ENCODE results near the gene TRERF1. TPM values are rescaled to one million over a fixed set of nuclear protein-coding genes. Genes with fewer than 3 reads are reported as not detected.

TRERF1 gene
- total and polyA plus RNA-seq, 2 experiments from 2014 or later, result 3.2 to 5.1 TPM

- H3K27me3 ChIP-seq, result no peaks in the 10 kb centered on the region
- DNase-seq (ENCODE audit: low spot score), result no peak
- no peak overlapping the region for H3K4me3 ChIP-seq
- no peak overlapping the region for H3K27ac ChIP-seq
- H3K9me2 ChIP-seq (replicated peaks; ENCODE audit: insufficient read depth), result no peaks in the 10 kb centered on the region
- H3K9me3 ChIP-seq (ENCODE audit: low read depth), result no peaks in the 10 kb centered on the region
- H3K36me3 ChIP-seq (replicated peaks; ENCODE audit: insufficient read depth, low read depth), result no peaks in the 10 kb centered on the region
- peaks cover 1% of the 10 kb centered on the region for H3K4me1 ChIP-seq (ENCODE audit: insufficient read depth)
- WGBS (ENCODE audit: low lambda C conversion rate, missing lambda C conversion rate), result 78% methylated on average over 2 of the region's 2 CpGs
- no peaks in the 10 kb centered on the region for H3K79me2 ChIP-seq
- TF ChIP-seq EZH2phosphoT487 (IDR thresholded peaks at IDR 0.05; ENCODE audit: low read depth, severe bottlenecking, unreplicated experiment) (no peak), EZH2 (IDR thresholded peaks at IDR 0.05; ENCODE audit: borderline replicate concordance) (no peak)
- H3K4me2 ChIP-seq, result no peak overlapping the region
- no peaks in the 10 kb centered on the region for H4K20me1 ChIP-seq (ENCODE audit: insufficient read depth, poor library complexity, severe bottlenecking)
- no peak overlapping the region for H2AFZ ChIP-seq
Measured at GRCh38 chr6:42488129-42488528, 36.4 kb upstream of the TRERF1 start.

- DNase-seq (ENCODE audit: low spot score), result no peak
- Histone ChIP-seq H3K4me2 (no peak overlapping the region), H3K9me3 (ENCODE audit: low read depth) (no peaks in the 10 kb centered on the region), H3K36me3 (replicated peaks; ENCODE audit: insufficient read depth, low read depth) (no peaks in the 10 kb centered on the region), H3K4me1 (ENCODE audit: insufficient read depth) (peaks cover 6% of the 10 kb centered on the region), H4K20me1 (ENCODE audit: insufficient read depth, poor library complexity, severe bottlenecking) (no peaks in the 10 kb centered on the region), H3K27me3 (no peaks in the 10 kb centered on the region), H2AFZ (no peak overlapping the region), H3K4me3 (no peak overlapping the region), H3K79me2 (no peaks in the 10 kb centered on the region), H3K27ac (no peak overlapping the region), H3K9me2 (replicated peaks; ENCODE audit: insufficient read depth) (no peaks in the 10 kb centered on the region)
- TF ChIP-seq EZH2 (IDR thresholded peaks at IDR 0.05; ENCODE audit: borderline replicate concordance) (no peak), CTCF (IDR thresholded peaks at IDR 0.05; ENCODE audit: poor library complexity) (no peak), EZH2phosphoT487 (IDR thresholded peaks at IDR 0.05; ENCODE audit: low read depth, severe bottlenecking, unreplicated experiment) (no peak)
- 97% methylated on average over 1 of the region's 1 CpG for WGBS (ENCODE audit: low lambda C conversion rate, missing lambda C conversion rate)
Measured at GRCh38 chr6:42484261-42484660, 32.5 kb upstream of the TRERF1 start.

- Histone ChIP-seq H2AFZ (no peak overlapping the region), H3K4me2 (peak overlapping the region; percentile 27), H3K4me3 (no peak overlapping the region), H3K36me3 (replicated peaks; ENCODE audit: insufficient read depth, low read depth) (no peaks in the 10 kb centered on the region), H4K20me1 (ENCODE audit: insufficient read depth, poor library complexity, severe bottlenecking) (no peaks in the 10 kb centered on the region), H3K27ac (peak overlapping the region; percentile 13), H3K79me2 (no peaks in the 10 kb centered on the region), H3K4me1 (ENCODE audit: insufficient read depth) (peaks cover 6% of the 10 kb centered on the region), H3K9me2 (replicated peaks; ENCODE audit: insufficient read depth) (no peaks in the 10 kb centered on the region), H3K27me3 (no peaks in the 10 kb centered on the region), H3K9me3 (ENCODE audit: low read depth) (no peaks in the 10 kb centered on the region)
- TF ChIP-seq EZH2phosphoT487 (IDR thresholded peaks at IDR 0.05; ENCODE audit: low read depth, severe bottlenecking, unreplicated experiment) (no peak), EZH2 (IDR thresholded peaks at IDR 0.05; ENCODE audit: borderline replicate concordance) (no peak)
- 15% methylated on average over 1 of the region's 1 CpG for WGBS (ENCODE audit: low lambda C conversion rate, missing lambda C conversion rate)
- peak; percentile 49 for DNase-seq (ENCODE audit: low spot score)
Measured at GRCh38 chr6:42482174-42482573, 30.4 kb upstream of the TRERF1 start.

- H4K20me1 ChIP-seq (ENCODE audit: insufficient read depth, poor library complexity, severe bottlenecking), result no peaks in the 10 kb centered on the region
- TF ChIP-seq CTCF (IDR thresholded peaks at IDR 0.05; ENCODE audit: poor library complexity) (no peak), EZH2phosphoT487 (IDR thresholded peaks at IDR 0.05; ENCODE audit: low read depth, severe bottlenecking, unreplicated experiment) (no peak), EZH2 (IDR thresholded peaks at IDR 0.05; ENCODE audit: borderline replicate concordance) (no peak)
- no peaks in the 10 kb centered on the region for H3K27me3 ChIP-seq
- H3K79me2 ChIP-seq, result no peaks in the 10 kb centered on the region
- WGBS (ENCODE audit: low lambda C conversion rate, missing lambda C conversion rate), result 60% methylated on average over 3 of the region's 3 CpGs
- H3K36me3 ChIP-seq (replicated peaks; ENCODE audit: insufficient read depth, low read depth), result no peaks in the 10 kb centered on the region
- no peak overlapping the region for H2AFZ ChIP-seq
- H3K27ac ChIP-seq, result no peak overlapping the region
- H3K4me3 ChIP-seq, result no peak overlapping the region
- no peaks in the 10 kb centered on the region for H3K4me1 ChIP-seq (ENCODE audit: insufficient read depth)
- H3K4me2 ChIP-seq, result no peak overlapping the region
- no peak for DNase-seq (ENCODE audit: low spot score)
- H3K9me3 ChIP-seq (ENCODE audit: low read depth), result no peaks in the 10 kb centered on the region
- H3K9me2 ChIP-seq (replicated peaks; ENCODE audit: insufficient read depth), result no peaks in the 10 kb centered on the region
Measured at GRCh38 chr6:42471714-42472113, 20.0 kb upstream of the TRERF1 start.
